Chondrocyte (in vitro differentiated cells): Measurements from ENCODE around the gene DLG2. TPM values are rescaled to one million over a fixed set of nuclear protein-coding genes. Genes with fewer than 3 reads are reported as not detected.

Experiments
- DNase-seq: peaks from one replicate; pipeline ENCODE4 v3.0.0; 2021; ENCODE audit warnings: mixed read lengths, low spot score
- H3K27ac Mint-ChIP-seq: one replicate; pipeline ENCODE4 v1.8.0; 2021; ENCODE audit warnings: mild to moderate bottlenecking, moderate library complexity, mixed read lengths; ENCODE audit not compliant: unreplicated experiment
- H3K27me3 Mint-ChIP-seq: 2 replicates; pipeline ENCODE4 v1.8.0; 2021; ENCODE audit warnings: low read depth, mixed read lengths
- H3K36me3 Mint-ChIP-seq: 2 replicates; pipeline ENCODE4 v1.8.0; 2021; ENCODE audit warnings: low read depth, mixed read lengths
- H3K4me1 Mint-ChIP-seq: 2 replicates; pipeline ENCODE4 v1.8.0; 2021; ENCODE audit warnings: low read depth, mild to moderate bottlenecking, mixed read lengths
- H3K4me3 Mint-ChIP-seq: one replicate; pipeline ENCODE4 v1.8.0; 2021; ENCODE audit warnings: mild to moderate bottlenecking, moderate library complexity, mixed read lengths; ENCODE audit not compliant: unreplicated experiment
- H3K9me3 Mint-ChIP-seq: 2 replicates; pipeline ENCODE4 v1.8.0; 2021; ENCODE audit warnings: low read depth, mixed read lengths
- total RNA-seq: library from RNA; stranded (reverse); gene quantifications from 3 replicates; pipeline ENCODE4 v1.2.1, GENCODE V29; 2021
- TF ChIP-seq, protein P1 (sequence below): fragments of 200-600 bp; sonication (generic); IDR thresholded peaks from 2 replicates; pipeline ENCODE4 v1.5.0; 2021; ENCODE audit warnings: antibody characterized with exemption, mild to moderate bottlenecking, moderate library complexity

DLG2 gene
- total RNA-seq, 1 donor from 2014 or later: 1.3 TPM

DNA sequence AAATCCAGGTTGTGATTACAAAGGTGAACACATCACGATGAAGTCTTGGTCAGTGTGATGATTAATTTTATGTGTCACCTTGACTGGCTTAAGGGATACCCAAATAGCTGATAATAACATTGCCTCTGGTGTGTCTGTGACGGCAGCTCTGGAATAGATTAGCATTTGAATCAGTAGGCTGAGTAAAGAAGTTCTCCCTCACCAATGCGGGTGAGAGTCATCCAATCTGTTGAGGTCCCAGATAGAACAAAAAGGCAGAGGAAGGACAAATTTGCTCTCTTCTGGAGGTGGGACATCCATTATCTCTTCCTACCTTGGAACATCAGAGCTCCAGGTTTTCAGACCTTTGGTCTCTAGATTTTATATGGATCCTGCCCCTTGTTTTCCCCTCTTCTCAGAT is 1484.7 kb downstream of the DLG2 start:
- no peaks in the 10 kb centered on the region for H3K36me3 Mint-ChIP-seq
- H3K9me3 Mint-ChIP-seq: no peaks in the 10 kb centered on the region
- H3K4me3 Mint-ChIP-seq: no peak overlapping the region
- H3K27ac Mint-ChIP-seq: no peak overlapping the region
- peaks cover 11% of the 10 kb centered on the region for H3K27me3 Mint-ChIP-seq
- TF ChIP-seq, protein P1, sequence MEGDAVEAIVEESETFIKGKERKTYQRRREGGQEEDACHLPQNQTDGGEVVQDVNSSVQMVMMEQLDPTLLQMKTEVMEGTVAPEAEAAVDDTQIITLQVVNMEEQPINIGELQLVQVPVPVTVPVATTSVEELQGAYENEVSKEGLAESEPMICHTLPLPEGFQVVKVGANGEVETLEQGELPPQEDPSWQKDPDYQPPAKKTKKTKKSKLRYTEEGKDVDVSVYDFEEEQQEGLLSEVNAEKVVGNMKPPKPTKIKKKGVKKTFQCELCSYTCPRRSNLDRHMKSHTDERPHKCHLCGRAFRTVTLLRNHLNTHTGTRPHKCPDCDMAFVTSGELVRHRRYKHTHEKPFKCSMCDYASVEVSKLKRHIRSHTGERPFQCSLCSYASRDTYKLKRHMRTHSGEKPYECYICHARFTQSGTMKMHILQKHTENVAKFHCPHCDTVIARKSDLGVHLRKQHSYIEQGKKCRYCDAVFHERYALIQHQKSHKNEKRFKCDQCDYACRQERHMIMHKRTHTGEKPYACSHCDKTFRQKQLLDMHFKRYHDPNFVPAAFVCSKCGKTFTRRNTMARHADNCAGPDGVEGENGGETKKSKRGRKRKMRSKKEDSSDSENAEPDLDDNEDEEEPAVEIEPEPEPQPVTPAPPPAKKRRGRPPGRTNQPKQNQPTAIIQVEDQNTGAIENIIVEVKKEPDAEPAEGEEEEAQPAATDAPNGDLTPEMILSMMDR: no peak
- no peaks in the 10 kb centered on the region for H3K4me1 Mint-ChIP-seq
- DNase-seq: no peak

DNA sequence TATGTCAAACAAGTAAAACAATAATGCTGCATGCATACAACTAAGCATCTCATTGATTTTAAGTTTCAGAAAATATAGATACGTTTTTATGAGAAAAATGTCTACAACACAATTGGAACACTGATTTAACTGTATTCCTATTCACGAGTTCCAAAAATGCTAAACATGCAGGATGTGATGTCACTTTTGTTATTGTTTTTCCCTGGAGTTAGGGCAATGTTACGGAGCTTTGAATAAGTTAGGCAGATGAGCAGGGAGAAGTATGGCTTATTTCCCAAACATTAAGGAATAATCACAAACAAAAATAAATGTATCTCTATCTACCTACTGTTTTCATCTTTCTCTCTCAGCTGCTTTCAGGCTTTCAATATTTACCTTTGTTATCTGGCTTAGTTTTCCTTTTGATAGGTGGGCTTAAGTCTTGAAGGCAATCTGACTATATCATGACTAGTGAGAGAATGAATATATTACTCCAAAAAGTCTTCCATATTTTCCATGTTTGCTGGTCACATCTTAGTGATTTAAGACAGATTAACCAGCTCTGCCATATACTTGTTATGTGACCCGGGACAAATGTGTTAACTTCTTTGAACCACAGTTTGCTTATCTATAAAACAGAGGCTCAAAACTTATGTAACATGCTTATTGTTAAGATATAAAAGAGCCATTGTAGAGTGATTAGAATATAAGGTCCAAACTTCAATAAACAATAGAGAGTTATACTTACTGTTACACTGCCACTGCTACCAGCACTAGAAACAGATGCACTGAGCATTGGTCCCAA is 1486.6 kb downstream of the DLG2 start:
- TF ChIP-seq, protein P1: no peak
- Mint-ChIP-seq H3K4me3 (no peak overlapping the region), H3K36me3 (no peaks in the 10 kb centered on the region), H3K4me1 (no peaks in the 10 kb centered on the region), H3K9me3 (no peaks in the 10 kb centered on the region), H3K27me3 (peaks cover 13% of the 10 kb centered on the region), H3K27ac (no peak overlapping the region)
- DNase-seq: no peak

DNA sequence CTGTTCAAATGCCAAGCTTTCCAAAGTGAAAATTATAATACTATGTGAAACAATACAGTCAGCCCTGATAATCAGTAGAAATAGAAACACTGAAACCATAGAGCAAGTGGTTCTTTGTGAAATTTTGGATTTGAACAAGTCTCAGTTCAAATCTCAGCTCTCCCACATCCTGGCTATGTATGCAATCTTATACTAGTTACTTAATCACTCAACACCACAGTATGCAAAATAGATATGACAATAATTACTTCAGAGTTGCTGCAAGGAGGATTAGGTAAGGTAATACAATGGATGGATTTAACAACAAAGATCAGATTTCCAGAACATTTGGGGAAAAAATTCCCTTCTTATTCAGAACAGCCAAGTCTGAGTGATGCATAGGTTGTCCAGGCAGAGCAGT is 1489.2 kb downstream of the DLG2 start:
- peaks cover 11% of the 10 kb centered on the region for H3K27me3 Mint-ChIP-seq
- no peaks in the 10 kb centered on the region for H3K9me3 Mint-ChIP-seq
- H3K27ac Mint-ChIP-seq: no peak overlapping the region
- DNase-seq: no peak
- no peaks in the 10 kb centered on the region for H3K4me1 Mint-ChIP-seq
- TF ChIP-seq, protein P1: no peak
- H3K36me3 Mint-ChIP-seq: no peaks in the 10 kb centered on the region
- no peak overlapping the region for H3K4me3 Mint-ChIP-seq

DNA sequence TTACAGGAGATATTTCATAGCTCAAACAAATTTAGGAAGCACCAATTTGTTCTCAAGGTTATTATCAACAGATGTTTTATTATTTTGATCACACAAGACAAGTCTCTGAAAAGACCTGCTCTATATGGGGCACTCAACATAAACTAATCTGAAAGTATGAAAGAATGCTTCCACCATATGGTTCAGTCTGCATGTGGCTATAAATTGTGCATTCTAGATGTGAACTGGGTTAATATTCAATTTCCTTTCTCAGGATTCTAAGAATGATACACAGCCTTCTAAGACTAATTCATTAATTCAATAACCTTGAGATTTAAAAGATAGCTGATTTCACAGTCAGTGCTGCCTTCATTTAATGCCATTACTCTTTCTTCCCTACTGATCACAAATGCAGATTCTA is 1489.6 kb downstream of the DLG2 start:
- Mint-ChIP-seq H3K27me3 (peaks cover 10% of the 10 kb centered on the region), H3K9me3 (no peaks in the 10 kb centered on the region), H3K4me3 (no peak overlapping the region), H3K4me1 (no peaks in the 10 kb centered on the region), H3K36me3 (no peaks in the 10 kb centered on the region), H3K27ac (no peak overlapping the region)
- TF ChIP-seq, protein P1: no peak
- no peak for DNase-seq

DNA sequence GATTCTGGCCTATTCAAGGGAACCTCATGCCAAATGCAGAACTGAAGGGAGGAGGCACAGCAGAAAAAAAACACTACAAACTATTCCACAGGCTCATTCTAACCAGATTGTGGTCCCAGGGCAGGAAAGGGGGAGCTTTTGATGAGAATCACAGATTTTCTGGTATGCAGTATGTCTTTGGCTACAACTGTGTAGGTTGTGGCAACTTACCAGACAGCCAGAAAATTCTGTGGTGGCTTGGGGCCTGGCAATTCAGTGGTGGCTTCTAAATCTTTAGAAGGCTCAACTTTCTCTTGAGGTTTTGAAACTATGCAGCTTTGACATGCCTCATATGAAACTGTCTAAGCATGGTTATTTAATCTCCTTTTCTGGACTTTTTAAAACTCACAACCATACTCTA is 1490.2 kb downstream of the DLG2 start:
- no peak overlapping the region for H3K4me3 Mint-ChIP-seq
- TF ChIP-seq, protein P1: no peak

More for the DNA sequence above, 1490.2 kb downstream of the DLG2 start:
- no peak overlapping the region for H3K27ac Mint-ChIP-seq
- no peak for DNase-seq
- no peaks in the 10 kb centered on the region for H3K9me3 Mint-ChIP-seq
- no peaks in the 10 kb centered on the region for H3K4me1 Mint-ChIP-seq
- no peaks in the 10 kb centered on the region for H3K36me3 Mint-ChIP-seq
- H3K27me3 Mint-ChIP-seq: peaks cover 8% of the 10 kb centered on the region
